Posterior cingulate gyrus (tissue), 11 donors: ENCODE data around the gene PIF1.
A peak's percentile ranks its signal among the peaks of the same experiment; 100 is the strongest.

ENCODE experiments used
- DNase-seq, 10 donors: peaks; one replicate each; pipeline versions ENCODE4 v3.0.0 to v3.0.0-alpha.2; 2020 to 2021; ENCODE audit warnings: mixed read lengths in 3 of 10
- intact Hi-C: fragments of 100-400 bp; cut with DNase I; formaldehyde crosslinking; loops from one replicate; pipeline ENCODE4 v1.15.1; 2023

The PIF1 gene

GRCh38 chr15:64825431-64826294 is at the start of gene PIF1:
Gene PIF1 (minus strand): TSS chr15:64825647. CDS start chr15:64824335, 1,312 bp downstream.
- intact Hi-C loops: loop anchor here (5.0 kb wide), 1 partner anchor 82 kb away; no protein-coding TSS in a partner anchor
- peak; percentile 64 to 97 (median 86) for DNase-seq

GRCh38 chr15:64870353-64870752 is 44.9 kb upstream of the PIF1 start:
- DNase-seq: no peak
- intact Hi-C loops: no loop called here

- no peak for DNase-seq
- intact Hi-C loops: no loop called here
Observed at GRCh38 chr15:64869501-64869900, 44.1 kb upstream of the PIF1 start.

- intact Hi-C loops: no loop called here
- peak in 3 of 10 donors; percentile 50 to 87 (median 52) for DNase-seq
Observed at GRCh38 chr15:64865998-64866520, 40.6 kb upstream of the PIF1 start.

GRCh38 chr15:64865126-64865997 is 39.9 kb upstream of the PIF1 start:
- no peak for DNase-seq
- intact Hi-C loops: no loop called here

- intact Hi-C loops: no loop called here
- no peak for DNase-seq
Observed at GRCh38 chr15:64864068-64864467, 38.6 kb upstream of the PIF1 start.

- no peak for DNase-seq
- intact Hi-C loops: no loop called here
Observed at GRCh38 chr15:64862408-64862807, 37.0 kb upstream of the PIF1 start.

- intact Hi-C loops: no loop called here
Observed at GRCh38 chr15:64861960-64862359, 36.5 kb upstream of the PIF1 start.

GRCh38 chr15:64861331-64861730 is 35.9 kb upstream of the PIF1 start:
- DNase-seq: peak in 1 of 10 donors; percentile 62
- intact Hi-C loops: no loop called here

More at GRCh38 chr15:64861960-64862359, 36.5 kb upstream of the PIF1 start:
- DNase-seq: no peak

GRCh38 chr15:64859226-64859625 is 33.8 kb upstream of the PIF1 start:
- no peak for DNase-seq
- intact Hi-C loops: no loop called here

- DNase-seq: peak in 2 of 10 donors; percentile 50 to 82
- intact Hi-C loops: no loop called here
Observed at GRCh38 chr15:64858021-64858575, 32.7 kb upstream of the PIF1 start.

- intact Hi-C loops: loop anchor here (2.0 kb wide), 1 partner anchor 17 kb away; the partner anchor contains the start of gene PLEKHO2
- no peak for DNase-seq
Observed at GRCh38 chr15:64857421-64857820, 32.0 kb upstream of the PIF1 start.

- peak; percentile 81 to 99 (median 90) for DNase-seq
- intact Hi-C loops: loop anchor here (2.0 kb wide), 1 partner anchor 16 kb away; the partner anchor contains the start of gene PLEKHO2
Observed at GRCh38 chr15:64856429-64857145, 31.1 kb upstream of the PIF1 start.

GRCh38 chr15:64855205-64855975 is 29.9 kb upstream of the PIF1 start:
- intact Hi-C loops: no loop called here
- peak in 2 of 10 donors; percentile 35 to 67 for DNase-seq

GRCh38 chr15:64854526-64854925 is 29.1 kb upstream of the PIF1 start:
- intact Hi-C loops: no loop called here
- DNase-seq: peak in 1 of 10 donors; percentile 57

- intact Hi-C loops: no loop called here
- peak in 1 of 10 donors; percentile 45 for DNase-seq
Observed at GRCh38 chr15:64854041-64854440, 28.6 kb upstream of the PIF1 start.

- intact Hi-C loops: no loop called here
- DNase-seq: no peak
Observed at GRCh38 chr15:64851503-64851840, 26.0 kb upstream of the PIF1 start.

GRCh38 chr15:64850778-64851502 is 25.5 kb upstream of the PIF1 start:
- intact Hi-C loops: no loop called here
- DNase-seq: peak in 1 of 10 donors; percentile 16
